ENCODE measurements around the gene CXCL12. TPM values are rescaled to one million over a fixed set of nuclear protein-coding genes. Genes with fewer than 3 reads are reported as not detected.

Gene CXCL12
- polyA plus RNA-seq, 1 of the 3 experiments (the other 2 are of a cell fraction): 4.7 TPM

DNA sequence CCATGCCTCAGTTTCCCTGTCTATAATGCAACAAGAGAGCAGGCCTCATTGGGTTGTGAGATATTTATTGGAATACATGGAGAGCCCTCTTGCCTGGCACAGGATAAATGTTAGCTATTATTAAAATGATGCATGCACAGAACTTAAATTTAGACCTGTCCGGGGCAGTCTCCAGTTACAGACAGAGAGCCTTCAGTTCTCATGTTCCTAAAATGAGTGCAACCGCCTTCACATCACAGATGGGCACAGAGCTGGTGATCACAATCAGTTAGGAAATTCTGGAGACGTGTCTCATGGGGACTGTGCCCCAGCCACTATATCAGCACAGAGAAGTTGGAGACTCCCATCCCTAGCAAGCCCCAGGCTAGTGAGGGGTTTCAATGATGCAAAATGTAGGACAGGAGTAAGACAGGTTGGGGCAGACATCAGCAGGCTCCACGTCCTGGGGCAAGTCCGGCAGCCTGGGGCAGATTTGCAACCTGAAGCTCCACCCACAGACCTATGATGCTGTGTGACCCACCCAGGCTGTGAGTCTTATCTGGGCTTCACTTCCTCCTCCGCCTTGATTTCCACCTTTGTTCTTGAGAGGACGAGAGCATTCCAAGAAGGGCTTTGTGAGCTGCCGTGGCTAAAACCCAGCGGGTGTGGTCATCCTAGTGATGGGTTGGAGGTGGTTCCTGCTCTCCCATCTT, 49.4 kb downstream of the CXCL12 start:
- no peak for DNase-seq
- H3K4me1 ChIP-seq (ENCODE audit: control insufficient read depth in 1 of 2, insufficient read depth in 2 of 2, low read depth in 1 of 2, low read length in 1 of 2): no peaks in the 10 kb centered on the region; a peak in 1 of 4 replicates
- 50% methylated on average over 8 of the region's 9 CpGs for WGBS (ENCODE audit: low lambda C conversion rate)
- H3K9me3 ChIP-seq: no peaks in the 10 kb centered on the region
- ChIA-PET POLR2A (no interaction called here), CTCF (no interaction called here)
- no peak overlapping the region for H3K4me3 ChIP-seq (ENCODE audit: low read depth in 2 of 2, low read length in 1 of 2)
- no peaks in the 10 kb centered on the region for H3F3A ChIP-seq (replicated peaks; ENCODE audit: insufficient read depth)
- no peaks in the 10 kb centered on the region for H3K27me3 ChIP-seq (ENCODE audit: insufficient read depth)
- no peak overlapping the region for H3K4me2 ChIP-seq
- no peak for TF ChIP-seq ELF1 (IDR thresholded peaks at IDR 0.05)
- no peak for TF ChIP-seq TAF1 (IDR thresholded peaks at IDR 0.05; ENCODE audit: borderline replicate concordance, low read depth, low read length)
- no peak for TF ChIP-seq FOXM1 (IDR thresholded peaks at IDR 0.05; ENCODE audit: low read depth)
- TF ChIP-seq, protein P1, sequence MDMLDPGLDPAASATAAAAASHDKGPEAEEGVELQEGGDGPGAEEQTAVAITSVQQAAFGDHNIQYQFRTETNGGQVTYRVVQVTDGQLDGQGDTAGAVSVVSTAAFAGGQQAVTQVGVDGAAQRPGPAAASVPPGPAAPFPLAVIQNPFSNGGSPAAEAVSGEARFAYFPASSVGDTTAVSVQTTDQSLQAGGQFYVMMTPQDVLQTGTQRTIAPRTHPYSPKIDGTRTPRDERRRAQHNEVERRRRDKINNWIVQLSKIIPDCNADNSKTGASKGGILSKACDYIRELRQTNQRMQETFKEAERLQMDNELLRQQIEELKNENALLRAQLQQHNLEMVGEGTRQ (IDR thresholded peaks at IDR 0.05; ENCODE audit: borderline replicate concordance, low read depth, low read length): no peak
- no peak for TF ChIP-seq RXRA (IDR thresholded peaks at IDR 0.05; ENCODE audit: borderline replicate concordance, low read depth)
- TF ChIP-seq, protein P2, sequence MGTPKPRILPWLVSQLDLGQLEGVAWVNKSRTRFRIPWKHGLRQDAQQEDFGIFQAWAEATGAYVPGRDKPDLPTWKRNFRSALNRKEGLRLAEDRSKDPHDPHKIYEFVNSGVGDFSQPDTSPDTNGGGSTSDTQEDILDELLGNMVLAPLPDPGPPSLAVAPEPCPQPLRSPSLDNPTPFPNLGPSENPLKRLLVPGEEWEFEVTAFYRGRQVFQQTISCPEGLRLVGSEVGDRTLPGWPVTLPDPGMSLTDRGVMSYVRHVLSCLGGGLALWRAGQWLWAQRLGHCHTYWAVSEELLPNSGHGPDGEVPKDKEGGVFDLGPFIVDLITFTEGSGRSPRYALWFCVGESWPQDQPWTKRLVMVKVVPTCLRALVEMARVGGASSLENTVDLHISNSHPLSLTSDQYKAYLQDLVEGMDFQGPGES (IDR thresholded peaks at IDR 0.05; ENCODE audit: low read depth, low read length): no peak
- TF ChIP-seq EZH2phosphoT487 (IDR thresholded peaks at IDR 0.05; ENCODE audit: borderline replicate concordance, low read depth): no peak
- TF ChIP-seq, protein P3, sequence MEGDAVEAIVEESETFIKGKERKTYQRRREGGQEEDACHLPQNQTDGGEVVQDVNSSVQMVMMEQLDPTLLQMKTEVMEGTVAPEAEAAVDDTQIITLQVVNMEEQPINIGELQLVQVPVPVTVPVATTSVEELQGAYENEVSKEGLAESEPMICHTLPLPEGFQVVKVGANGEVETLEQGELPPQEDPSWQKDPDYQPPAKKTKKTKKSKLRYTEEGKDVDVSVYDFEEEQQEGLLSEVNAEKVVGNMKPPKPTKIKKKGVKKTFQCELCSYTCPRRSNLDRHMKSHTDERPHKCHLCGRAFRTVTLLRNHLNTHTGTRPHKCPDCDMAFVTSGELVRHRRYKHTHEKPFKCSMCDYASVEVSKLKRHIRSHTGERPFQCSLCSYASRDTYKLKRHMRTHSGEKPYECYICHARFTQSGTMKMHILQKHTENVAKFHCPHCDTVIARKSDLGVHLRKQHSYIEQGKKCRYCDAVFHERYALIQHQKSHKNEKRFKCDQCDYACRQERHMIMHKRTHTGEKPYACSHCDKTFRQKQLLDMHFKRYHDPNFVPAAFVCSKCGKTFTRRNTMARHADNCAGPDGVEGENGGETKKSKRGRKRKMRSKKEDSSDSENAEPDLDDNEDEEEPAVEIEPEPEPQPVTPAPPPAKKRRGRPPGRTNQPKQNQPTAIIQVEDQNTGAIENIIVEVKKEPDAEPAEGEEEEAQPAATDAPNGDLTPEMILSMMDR (IDR thresholded peaks at IDR 0.05): no peak
- no peak for TF ChIP-seq GATA2 (CRISPR knock-in tag; IDR thresholded peaks at IDR 0.05)
- no peak for TF ChIP-seq FOSL2 (IDR thresholded peaks at IDR 0.05; ENCODE audit: borderline replicate concordance, low read depth)
- no peak for TF ChIP-seq GABPA (IDR thresholded peaks at IDR 0.05; ENCODE audit: low read depth)
- TF ChIP-seq NFIC (IDR thresholded peaks at IDR 0.05; ENCODE audit: borderline replicate concordance): no peak
- no peaks in the 10 kb centered on the region for H3K36me3 ChIP-seq (replicated peaks in 1 of 2; ENCODE audit: control insufficient read depth in 1 of 2, insufficient read depth in 2 of 2, low read length in 1 of 2)
- no peaks in the 10 kb centered on the region for H4K20me1 ChIP-seq (ENCODE audit: insufficient read depth)
- H3K9ac ChIP-seq: no peak overlapping the region
- H3K79me2 ChIP-seq (ENCODE audit: insufficient read depth): no peaks in the 10 kb centered on the region
- H3K27ac ChIP-seq (ENCODE audit: low read depth in 2 of 2, low read length in 1 of 2): no peak overlapping the region
- H2AFZ ChIP-seq (ENCODE audit: low read depth): no peak overlapping the region
- no peaks in the 10 kb centered on the region for H3K9me2 ChIP-seq

DNA sequence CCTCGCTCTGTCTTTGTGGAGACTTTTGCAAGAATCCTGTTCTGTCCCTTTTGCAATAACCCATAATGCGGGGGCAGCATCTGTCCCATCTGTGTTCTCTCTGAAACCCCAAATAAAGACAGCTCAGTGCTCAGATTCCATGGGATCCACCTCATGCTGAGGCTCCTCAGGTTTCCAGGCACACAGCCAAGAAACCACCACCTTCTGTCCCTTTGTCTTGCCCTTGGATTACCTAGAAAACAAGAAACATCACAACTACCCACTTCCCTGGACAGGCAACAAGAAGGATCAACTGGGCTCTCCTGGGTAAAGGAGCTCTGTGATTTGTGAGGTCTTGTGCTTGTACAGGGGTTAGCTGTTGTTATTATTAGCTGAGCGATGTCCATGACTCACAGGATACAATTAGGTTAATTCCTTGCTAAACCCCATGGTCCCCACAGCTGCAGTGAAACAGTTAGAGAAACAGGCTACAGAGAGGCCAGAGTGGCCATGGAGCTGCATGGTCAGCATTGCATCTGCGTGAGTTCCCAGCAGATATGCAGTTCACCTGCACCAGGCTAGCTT, 50.2 kb downstream of the CXCL12 start:
- Histone ChIP-seq H4K20me1 (ENCODE audit: insufficient read depth) (no peaks in the 10 kb centered on the region), H3F3A (replicated peaks; ENCODE audit: insufficient read depth) (no peaks in the 10 kb centered on the region), H3K4me2 (no peak overlapping the region; the same call in 1 of the 2 replicates), H3K4me1 (ENCODE audit: control insufficient read depth in 1 of 2, insufficient read depth in 2 of 2, low read depth in 1 of 2, low read length in 1 of 2) (no peaks in the 10 kb centered on the region; a peak in 1 of 4 replicates), H3K9me3 (no peaks in the 10 kb centered on the region), H2AFZ (ENCODE audit: low read depth) (no peak overlapping the region), H3K9me2 (no peaks in the 10 kb centered on the region), H3K27me3 (ENCODE audit: insufficient read depth) (no peaks in the 10 kb centered on the region), H3K4me3 (ENCODE audit: low read depth in 2 of 2, low read length in 1 of 2) (no peak overlapping the region), H3K27ac (ENCODE audit: low read depth in 2 of 2, low read length in 1 of 2) (peak overlapping the region; percentile 11 to 27; a peak in 1 of 4 replicates), H3K9ac (no peak overlapping the region), H3K79me2 (ENCODE audit: insufficient read depth) (no peaks in the 10 kb centered on the region), H3K36me3 (replicated peaks in 1 of 2; ENCODE audit: control insufficient read depth in 1 of 2, insufficient read depth in 2 of 2, low read length in 1 of 2) (no peaks in the 10 kb centered on the region)
- ChIA-PET CTCF (no interaction called here), POLR2A (no interaction called here)
- 32% methylated on average over 4 of the region's 4 CpGs for WGBS (ENCODE audit: low lambda C conversion rate)
- DNase-seq: no peak
- TF ChIP-seq POLR2AphosphoS5 (IDR thresholded peaks at IDR 0.05; ENCODE audit: low read depth, low read length) (no peak), RFX5 (IDR thresholded peaks at IDR 0.05; ENCODE audit: low read length) (no peak), EP300 (IDR thresholded peaks at IDR 0.05; ENCODE audit: borderline replicate concordance in 1 of 2, low read depth in 1 of 2, low read length in 1 of 2) (no peak)
- TF ChIP-seq, protein P4, sequence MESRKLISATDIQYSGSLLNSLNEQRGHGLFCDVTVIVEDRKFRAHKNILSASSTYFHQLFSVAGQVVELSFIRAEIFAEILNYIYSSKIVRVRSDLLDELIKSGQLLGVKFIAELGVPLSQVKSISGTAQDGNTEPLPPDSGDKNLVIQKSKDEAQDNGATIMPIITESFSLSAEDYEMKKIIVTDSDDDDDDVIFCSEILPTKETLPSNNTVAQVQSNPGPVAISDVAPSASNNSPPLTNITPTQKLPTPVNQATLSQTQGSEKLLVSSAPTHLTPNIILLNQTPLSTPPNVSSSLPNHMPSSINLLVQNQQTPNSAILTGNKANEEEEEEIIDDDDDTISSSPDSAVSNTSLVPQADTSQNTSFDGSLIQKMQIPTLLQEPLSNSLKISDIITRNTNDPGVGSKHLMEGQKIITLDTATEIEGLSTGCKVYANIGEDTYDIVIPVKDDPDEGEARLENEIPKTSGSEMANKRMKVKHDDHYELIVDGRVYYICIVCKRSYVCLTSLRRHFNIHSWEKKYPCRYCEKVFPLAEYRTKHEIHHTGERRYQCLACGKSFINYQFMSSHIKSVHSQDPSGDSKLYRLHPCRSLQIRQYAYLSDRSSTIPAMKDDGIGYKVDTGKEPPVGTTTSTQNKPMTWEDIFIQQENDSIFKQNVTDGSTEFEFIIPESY (IDR thresholded peaks at IDR 0.05; ENCODE audit: borderline replicate concordance, low read depth): no peak
- TF ChIP-seq, protein P5, sequence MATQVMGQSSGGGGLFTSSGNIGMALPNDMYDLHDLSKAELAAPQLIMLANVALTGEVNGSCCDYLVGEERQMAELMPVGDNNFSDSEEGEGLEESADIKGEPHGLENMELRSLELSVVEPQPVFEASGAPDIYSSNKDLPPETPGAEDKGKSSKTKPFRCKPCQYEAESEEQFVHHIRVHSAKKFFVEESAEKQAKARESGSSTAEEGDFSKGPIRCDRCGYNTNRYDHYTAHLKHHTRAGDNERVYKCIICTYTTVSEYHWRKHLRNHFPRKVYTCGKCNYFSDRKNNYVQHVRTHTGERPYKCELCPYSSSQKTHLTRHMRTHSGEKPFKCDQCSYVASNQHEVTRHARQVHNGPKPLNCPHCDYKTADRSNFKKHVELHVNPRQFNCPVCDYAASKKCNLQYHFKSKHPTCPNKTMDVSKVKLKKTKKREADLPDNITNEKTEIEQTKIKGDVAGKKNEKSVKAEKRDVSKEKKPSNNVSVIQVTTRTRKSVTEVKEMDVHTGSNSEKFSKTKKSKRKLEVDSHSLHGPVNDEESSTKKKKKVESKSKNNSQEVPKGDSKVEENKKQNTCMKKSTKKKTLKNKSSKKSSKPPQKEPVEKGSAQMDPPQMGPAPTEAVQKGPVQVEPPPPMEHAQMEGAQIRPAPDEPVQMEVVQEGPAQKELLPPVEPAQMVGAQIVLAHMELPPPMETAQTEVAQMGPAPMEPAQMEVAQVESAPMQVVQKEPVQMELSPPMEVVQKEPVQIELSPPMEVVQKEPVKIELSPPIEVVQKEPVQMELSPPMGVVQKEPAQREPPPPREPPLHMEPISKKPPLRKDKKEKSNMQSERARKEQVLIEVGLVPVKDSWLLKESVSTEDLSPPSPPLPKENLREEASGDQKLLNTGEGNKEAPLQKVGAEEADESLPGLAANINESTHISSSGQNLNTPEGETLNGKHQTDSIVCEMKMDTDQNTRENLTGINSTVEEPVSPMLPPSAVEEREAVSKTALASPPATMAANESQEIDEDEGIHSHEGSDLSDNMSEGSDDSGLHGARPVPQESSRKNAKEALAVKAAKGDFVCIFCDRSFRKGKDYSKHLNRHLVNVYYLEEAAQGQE (IDR thresholded peaks at IDR 0.05; ENCODE audit: low read depth, low read length): no peak
